GM21528 (cell line): ENCODE measurements around the gene C4orf50.

Experiments used
- ATAC-seq: cut with Tn5 transposase; IDR thresholded peaks from one replicate; pipeline ENCODE4 v1.9.1; 2021; ENCODE audit warnings: mild to moderate bottlenecking, moderate library complexity; ENCODE audit not compliant: unreplicated experiment, low FRiP score

Gene C4orf50

DNA sequence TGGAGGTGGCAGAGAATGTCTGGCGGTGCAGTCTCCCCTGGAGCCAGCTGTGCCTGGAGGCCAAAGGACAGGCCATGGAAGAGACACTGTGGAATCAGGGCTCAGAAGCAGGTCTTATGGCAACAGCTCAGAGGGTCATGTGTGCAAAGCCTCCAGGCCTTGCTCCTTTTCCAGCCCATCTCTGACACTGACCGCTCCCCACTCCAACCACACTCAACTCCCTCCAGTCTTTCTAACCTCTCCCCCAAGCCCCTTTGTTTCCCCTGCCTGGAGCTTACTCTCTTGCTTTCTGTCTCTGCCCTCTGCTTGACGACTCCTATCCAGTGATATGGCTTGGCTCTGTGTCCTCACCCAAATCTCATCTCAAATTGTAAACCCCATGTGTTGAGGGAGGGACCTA is 91.1 kb downstream of the C4orf50 start:
- no peak for ATAC-seq

DNA sequence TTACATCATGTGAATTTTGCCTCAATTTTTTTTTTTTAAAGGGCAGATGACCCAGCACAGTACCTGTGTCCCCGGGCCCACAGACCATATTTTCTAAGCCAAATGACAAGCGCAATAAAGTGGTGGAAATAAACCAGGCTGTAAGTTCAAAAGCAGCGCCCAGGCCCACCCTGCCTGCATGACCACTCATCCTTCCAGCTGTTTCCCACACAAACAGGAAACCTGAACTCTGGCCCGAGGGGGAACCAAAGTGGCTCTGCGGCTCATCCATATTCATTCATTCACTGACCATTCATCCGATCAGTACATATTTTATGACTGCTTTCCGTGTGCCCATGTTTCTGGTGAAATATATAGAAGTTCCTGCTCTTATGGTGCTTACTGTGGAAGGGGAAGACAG is 91.6 kb downstream of the C4orf50 start:
- ATAC-seq, result no peak

- no peak for ATAC-seq
These were observed 92.6 kb downstream of the C4orf50 start for GRCh38 chr4:5925419-5926200.

GRCh38 chr4:5924461-5925125 is 93.6 kb downstream of the C4orf50 start:
- ATAC-seq, result no peak

DNA sequence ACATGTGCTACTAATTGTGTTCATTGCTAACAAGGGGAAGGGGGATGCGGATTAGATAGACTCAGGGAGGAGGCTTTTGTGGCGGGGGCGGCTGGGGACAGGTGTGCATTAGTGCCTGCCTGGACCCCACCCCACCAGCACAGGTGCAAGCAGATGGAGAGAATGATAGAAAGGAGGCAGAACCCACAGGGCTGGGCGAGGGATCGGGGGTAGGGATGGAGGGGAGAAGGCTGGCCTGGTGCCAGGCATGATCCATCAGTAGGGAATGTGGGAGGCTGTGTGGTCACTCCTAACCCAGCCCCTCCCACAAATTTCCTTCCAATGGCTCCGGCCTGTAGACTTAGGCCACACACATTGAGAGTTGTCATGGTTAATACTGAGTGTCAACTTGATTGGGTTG is 94.9 kb downstream of the C4orf50 start:
- no peak for ATAC-seq

GRCh38 chr4:5922556-5922955 is 95.7 kb downstream of the C4orf50 start:
- ATAC-seq, result no peak

GRCh38 chr4:5921981-5922380 is 96.2 kb downstream of the C4orf50 start:
- ATAC-seq, result no peak

- ATAC-seq, result no peak
These were observed 96.9 kb downstream of the C4orf50 start for GRCh38 chr4:5921101-5921980.

DNA sequence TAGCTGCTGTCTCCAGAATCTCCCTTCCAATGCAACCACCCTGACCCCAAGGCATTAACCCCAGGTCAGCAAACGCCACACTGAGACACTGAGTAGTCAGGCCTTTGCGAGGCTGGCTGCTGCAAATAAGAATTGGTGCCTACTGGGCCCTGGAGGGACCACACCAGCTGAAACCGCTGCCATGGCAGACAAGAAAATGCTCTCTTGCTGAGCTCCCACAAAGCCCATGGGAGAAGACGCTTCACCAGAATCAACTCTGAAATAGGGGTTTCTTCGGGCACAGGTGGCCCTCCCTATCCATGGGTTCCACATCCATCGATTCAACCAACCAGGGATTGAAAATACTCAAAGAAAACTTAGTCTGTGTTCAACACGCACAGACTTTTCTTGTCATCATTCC is 98.7 kb downstream of the C4orf50 start:
- ATAC-seq, result no peak

- no peak for ATAC-seq
These were observed 99.2 kb downstream of the C4orf50 start for GRCh38 chr4:5919044-5919443.

GRCh38 chr4:5918331-5918985 is 99.8 kb downstream of the C4orf50 start:
- no peak for ATAC-seq

GRCh38 chr4:5917672-5918071 is 100.6 kb downstream of the C4orf50 start:
- ATAC-seq, result no peak

- no peak for ATAC-seq
These were observed 102.0 kb downstream of the C4orf50 start for GRCh38 chr4:5916229-5916628.

- ATAC-seq, result no peak
These were observed 104.8 kb downstream of the C4orf50 start for GRCh38 chr4:5913454-5913853.

- ATAC-seq, result no peak
These were observed 105.6 kb downstream of the C4orf50 start for GRCh38 chr4:5912614-5913019.

DNA sequence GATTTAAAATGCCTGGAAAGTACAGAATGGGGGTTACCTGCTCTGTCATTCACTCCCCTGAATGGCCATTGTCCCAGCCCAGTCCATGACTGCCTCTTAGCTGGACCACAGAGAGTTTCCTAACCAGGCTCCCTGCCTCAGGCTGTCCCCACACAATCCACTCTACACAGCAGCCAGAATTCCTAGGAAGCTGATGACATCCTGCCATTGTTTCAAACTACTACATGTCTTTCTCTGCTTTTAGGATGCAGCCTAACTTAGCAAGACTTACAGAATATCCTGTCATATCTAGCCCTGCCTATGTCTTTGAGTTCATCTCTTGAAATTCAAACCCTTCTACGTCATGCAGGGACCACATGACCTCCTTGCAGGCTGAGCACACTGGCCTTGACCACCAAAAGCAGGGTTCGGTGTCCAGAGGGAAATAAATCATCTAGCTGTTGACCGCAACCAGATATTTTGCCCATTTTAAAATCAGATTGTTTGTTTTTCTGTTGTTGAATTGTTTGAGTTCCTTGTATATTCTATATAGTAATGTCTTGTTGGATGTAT is 109.3 kb downstream of the C4orf50 start:
- no peak for ATAC-seq

DNA sequence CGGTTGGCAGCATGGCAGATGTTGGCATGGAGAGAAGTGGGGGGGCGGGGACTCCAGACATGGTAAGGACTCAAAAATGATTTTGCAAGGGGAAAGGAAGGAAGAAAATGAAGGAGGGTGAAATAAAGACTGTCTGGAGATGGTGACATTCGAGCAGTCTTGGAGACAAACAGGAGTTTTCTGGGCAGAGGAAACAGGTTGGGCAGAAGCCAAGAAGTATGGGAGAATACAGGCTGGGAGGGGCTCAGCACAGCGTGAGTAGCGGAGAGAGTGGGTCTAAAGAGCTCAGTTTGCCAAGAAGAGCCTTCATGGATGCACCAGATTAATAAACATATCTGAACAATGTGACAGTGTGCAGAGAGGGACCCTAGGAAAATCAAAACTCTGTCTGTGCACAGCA is 112.0 kb downstream of the C4orf50 start:
- ATAC-seq, result no peak

GRCh38 chr4:5905714-5906113 is 112.5 kb downstream of the C4orf50 start:
- no peak for ATAC-seq

GRCh38 chr4:5900844-5901243 is 117.4 kb downstream of the C4orf50 start:
- no peak for ATAC-seq

- no peak for ATAC-seq
These were observed 118.3 kb downstream of the C4orf50 start for GRCh38 chr4:5899881-5900280.
